Renal cortical epithelial cell (primary cell): ENCODE measurements around the gene SHISA2. TPM values are rescaled to one million over a fixed set of nuclear protein-coding genes. Genes with fewer than 3 reads are reported as not detected.

Source experiments
- DNase-seq: peaks from one replicate; pipeline ENCODE4 v3.0.0-alpha.2; 2011; ENCODE audit warnings: low read depth
- total RNA-seq: library from RNA; depleted of rRNA; stranded (reverse); fragments of >200 nt; gene quantifications from 2 replicates; pipeline ENCODE4 v1.2.3, GENCODE V29; 2014

The SHISA2 gene
- total RNA-seq, 1 donor from 2014 or later = 68.7 TPM

GRCh38 chr13:26017932-26018665 lies 33.7 kb downstream of the SHISA2 start:
- peak; percentile 8 for DNase-seq

- peak; percentile 18 for DNase-seq
Observed at GRCh38 chr13:26017196-26017921, 34.5 kb downstream of the SHISA2 start.

- no peak for DNase-seq
Observed at GRCh38 chr13:26016189-26016588, 35.6 kb downstream of the SHISA2 start.

- DNase-seq = no peak
Observed at GRCh38 chr13:26015271-26016125, 36.3 kb downstream of the SHISA2 start.

GRCh38 chr13:26012995-26013394 lies 38.8 kb downstream of the SHISA2 start:
- no peak for DNase-seq

GRCh38 chr13:26011996-26012821 lies 39.6 kb downstream of the SHISA2 start:
- DNase-seq = peak; percentile 10

GRCh38 chr13:26011208-26011573 lies 40.6 kb downstream of the SHISA2 start:
- DNase-seq = no peak

- no peak for DNase-seq
Observed at GRCh38 chr13:26010487-26011207, 41.2 kb downstream of the SHISA2 start.

- DNase-seq = peak; percentile 43
Observed at GRCh38 chr13:26007261-26008125, 44.3 kb downstream of the SHISA2 start.

Other genes with a start within 250 kb of the SHISA2 start
- gene RNF6, start 170.3 kb upstream of the SHISA2 start, total RNA-seq = 61.8 and 75.8 TPM in 2 replicates
- gene CDK8, start 202.1 kb upstream of the SHISA2 start, total RNA-seq = 23.8 and 24.2 TPM in 2 replicates